ENCODE data around the gene ZFAND6. TPM values are rescaled to one million over a fixed set of nuclear protein-coding genes. Genes with fewer than 3 reads are reported as not detected.

Gene ZFAND6
- total RNA-seq, 1 donor from 2014 or later: 46.8 TPM

- Mint-ChIP-seq H3K4me1 (ENCODE audit: low read depth) (no peaks in the 10 kb centered on the region), H3K27me3 (ENCODE audit: low read depth) (no peaks in the 10 kb centered on the region), H3K27ac (ENCODE audit: unreplicated experiment) (no peak overlapping the region), H3K9me3 (ENCODE audit: low read depth) (no peaks in the 10 kb centered on the region), H3K36me3 (ENCODE audit: low read depth) (peaks cover 4% of the 10 kb centered on the region), H3K4me3 (ENCODE audit: unreplicated experiment) (no peak overlapping the region)
- no peak for DNase-seq (ENCODE audit: low spot score)
- no peak for TF ChIP-seq CTCF (IDR thresholded peaks at IDR 0.05)
These were observed 108.9 kb downstream of the ZFAND6 start for GRCh38 chr15:80168421-80168820.

- H3K4me3 Mint-ChIP-seq (ENCODE audit: unreplicated experiment): no peak overlapping the region
- no peaks in the 10 kb centered on the region for H3K4me1 Mint-ChIP-seq (ENCODE audit: low read depth)
- H3K36me3 Mint-ChIP-seq (ENCODE audit: low read depth): no peaks in the 10 kb centered on the region
- H3K9me3 Mint-ChIP-seq (ENCODE audit: low read depth): no peaks in the 10 kb centered on the region
- H3K27me3 Mint-ChIP-seq (ENCODE audit: low read depth): no peaks in the 10 kb centered on the region
- DNase-seq (ENCODE audit: low spot score): no peak
- TF ChIP-seq CTCF (IDR thresholded peaks at IDR 0.05): no peak
- H3K27ac Mint-ChIP-seq (ENCODE audit: unreplicated experiment): no peak overlapping the region
These were observed 110.4 kb downstream of the ZFAND6 start for GRCh38 chr15:80169768-80170357.

GRCh38 chr15:80170596-80170995 lies 111.1 kb downstream of the ZFAND6 start:
- no peak for TF ChIP-seq CTCF (IDR thresholded peaks at IDR 0.05)
- H3K27me3 Mint-ChIP-seq (ENCODE audit: low read depth): no peaks in the 10 kb centered on the region

GRCh38 chr15:80171787-80172186 lies 112.3 kb downstream of the ZFAND6 start:
- no peak for TF ChIP-seq CTCF (IDR thresholded peaks at IDR 0.05)
- Mint-ChIP-seq H3K36me3 (ENCODE audit: low read depth) (peaks cover 1% of the 10 kb centered on the region), H3K4me3 (ENCODE audit: unreplicated experiment) (no peak overlapping the region), H3K27ac (ENCODE audit: unreplicated experiment) (no peak overlapping the region), H3K4me1 (ENCODE audit: low read depth) (no peaks in the 10 kb centered on the region), H3K27me3 (ENCODE audit: low read depth) (no peaks in the 10 kb centered on the region), H3K9me3 (ENCODE audit: low read depth) (no peaks in the 10 kb centered on the region)
- DNase-seq (ENCODE audit: low spot score): no peak

More at GRCh38 chr15:80170596-80170995, 111.1 kb downstream of the ZFAND6 start:
- Mint-ChIP-seq H3K27ac (ENCODE audit: unreplicated experiment) (no peak overlapping the region), H3K4me1 (ENCODE audit: low read depth) (no peaks in the 10 kb centered on the region), H3K9me3 (ENCODE audit: low read depth) (no peaks in the 10 kb centered on the region), H3K36me3 (ENCODE audit: low read depth) (no peaks in the 10 kb centered on the region), H3K4me3 (ENCODE audit: unreplicated experiment) (no peak overlapping the region)
- DNase-seq (ENCODE audit: low spot score): no peak

DNA sequence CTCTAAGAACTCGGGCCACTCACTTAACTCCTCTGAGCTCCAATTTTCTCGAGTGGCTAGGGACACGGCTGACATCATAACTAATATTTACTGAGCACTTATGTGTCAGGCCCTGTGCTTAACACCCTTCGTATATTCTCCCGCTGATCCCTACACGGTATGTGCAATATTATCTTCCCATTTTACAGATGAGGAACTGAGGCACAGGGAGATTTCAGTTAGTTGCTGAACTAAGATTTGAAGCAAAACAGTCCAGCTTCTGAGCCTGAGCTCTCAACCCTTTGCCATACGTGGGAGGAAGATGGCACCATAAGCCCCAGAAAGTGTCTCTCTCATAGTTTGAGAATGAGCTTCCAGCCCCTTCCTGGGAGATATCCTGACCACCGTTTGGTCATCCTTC lies 112.9 kb downstream of the ZFAND6 start:
- DNase-seq (ENCODE audit: low spot score): no peak
- H3K36me3 Mint-ChIP-seq (ENCODE audit: low read depth): peaks cover 1% of the 10 kb centered on the region
- H3K4me1 Mint-ChIP-seq (ENCODE audit: low read depth): no peaks in the 10 kb centered on the region
- no peak overlapping the region for H3K27ac Mint-ChIP-seq (ENCODE audit: unreplicated experiment)
- H3K9me3 Mint-ChIP-seq (ENCODE audit: low read depth): no peaks in the 10 kb centered on the region
- H3K4me3 Mint-ChIP-seq (ENCODE audit: unreplicated experiment): no peak overlapping the region
- TF ChIP-seq CTCF (IDR thresholded peaks at IDR 0.05): no peak
- no peaks in the 10 kb centered on the region for H3K27me3 Mint-ChIP-seq (ENCODE audit: low read depth)
